ENCODE results near the gene STX12.
"Not testable (repeated sequence)": the region's sequence is repeated elsewhere in the genome, so short reads cannot be mapped to it uniquely, and the experiment has no call there.

Gene STX12

GRCh38 chr1:27831568-27832410 lies 58.8 kb downstream of the STX12 start:
- FAIRE-seq: no peak

- FAIRE-seq: no peak
These were observed 59.7 kb downstream of the STX12 start for GRCh38 chr1:27832762-27833161.

GRCh38 chr1:27833470-27833869 lies 60.5 kb downstream of the STX12 start:
- no peak for FAIRE-seq

- FAIRE-seq: no peak
These were observed 62.0 kb downstream of the STX12 start for GRCh38 chr1:27835046-27835445.

GRCh38 chr1:27835501-27835900 lies 62.5 kb downstream of the STX12 start:
- no peak for FAIRE-seq

- FAIRE-seq: no peak
These were observed 76.9 kb downstream of the STX12 start for GRCh38 chr1:27849951-27850350.

- no peak for FAIRE-seq
These were observed 82.1 kb downstream of the STX12 start for GRCh38 chr1:27855085-27855484.

- FAIRE-seq: no peak
These were observed 83.7 kb downstream of the STX12 start for GRCh38 chr1:27856561-27857343.

- FAIRE-seq: not testable (repeated sequence)
These were observed 84.5 kb downstream of the STX12 start for GRCh38 chr1:27857552-27857951.

GRCh38 chr1:27858072-27858948 lies 85.3 kb downstream of the STX12 start:
- FAIRE-seq: no peak

- no peak for FAIRE-seq
These were observed 86.0 kb downstream of the STX12 start for GRCh38 chr1:27858949-27859576.

GRCh38 chr1:27861436-27861835 lies 88.4 kb downstream of the STX12 start:
- FAIRE-seq: no peak

GRCh38 chr1:27862004-27862403 lies 89.0 kb downstream of the STX12 start:
- no peak for FAIRE-seq

GRCh38 chr1:27862671-27863537 lies 89.9 kb downstream of the STX12 start:
- no peak for FAIRE-seq

- no peak for FAIRE-seq
These were observed 90.5 kb downstream of the STX12 start for GRCh38 chr1:27863538-27863915.

- no peak for FAIRE-seq
These were observed 91.4 kb downstream of the STX12 start for GRCh38 chr1:27864264-27864895.

GRCh38 chr1:27865821-27866220 lies 92.8 kb downstream of the STX12 start:
- no peak for FAIRE-seq

- FAIRE-seq: no peak
These were observed 95.5 kb downstream of the STX12 start for GRCh38 chr1:27868556-27868931.

GRCh38 chr1:27868932-27869718 lies 96.1 kb downstream of the STX12 start:
- FAIRE-seq: no peak

GRCh38 chr1:27869719-27870085 lies 96.7 kb downstream of the STX12 start:
- FAIRE-seq: no peak

Data from colon (tissue), 2 donors.